Thoracic aorta (tissue), 2 donors: ENCODE data around the gene A3GALT2. TPM values are rescaled to one million over a fixed set of nuclear protein-coding genes. Genes with fewer than 3 reads are reported as not detected.

Source experiments
- ATAC-seq: fragments of 150-250 bp; one replicate; pipeline ENCODE4 v1.8.0; 2017; ENCODE audit warnings: low read depth; ENCODE audit not compliant: insufficient number of reproducible peaks, low FRiP score
- DNase-seq: peaks from one replicate; pipeline ENCODE4 v3.0.0-alpha.2; 2020; ENCODE audit warnings: low spot score
- H3K27ac ChIP-seq, 2 donors: fragments of 200-600 bp; sonication (generic); 1 replicate in 1 of 2; 2 replicates in 1 of 2; pipeline ENCODE4 v1.5.1; 2016; ENCODE audit warnings: mild to moderate bottlenecking in 2 of 2, moderate library complexity in 2 of 2
- H3K27me3 ChIP-seq: fragments of 200-600 bp; sonication (generic); replicated peaks from 2 replicates; pipeline ENCODE4 v1.6.0; 2016; ENCODE audit warnings: mild to moderate bottlenecking; ENCODE audit not compliant: insufficient read depth
- H3K36me3 ChIP-seq: fragments of 200-600 bp; sonication (generic); one replicate; pipeline ENCODE4 v1.5.1; 2016
- H3K4me1 ChIP-seq, 2 donors: fragments of 200-600 bp; sonication (generic); 1 replicate in 1 of 2; 2 replicates in 1 of 2; pipeline versions ENCODE4 v1.5.1 to v1.6.0; 2016; ENCODE audit warnings: low read depth in 2 of 2, mild to moderate bottlenecking in 1 of 2; ENCODE audit not compliant: control insufficient read depth in 1 of 2
- H3K4me3 ChIP-seq: fragments of 200-600 bp; sonication (generic); 2 replicates; pipeline ENCODE4 v1.5.1; 2016; ENCODE audit warnings: mild to moderate bottlenecking
- H3K9me3 ChIP-seq: fragments of 200-600 bp; sonication (generic); 2 replicates; pipeline ENCODE4 v1.5.1; 2016
- CTCF ChIP-seq: fragments of 200-600 bp; sonication (generic); IDR thresholded peaks from one replicate; pipeline ENCODE4 v1.5.1; 2019; ENCODE audit warnings: antibody characterized with exemption
- total RNA-seq, 2 donors: library from RNA; depleted of rRNA; stranded (reverse); fragments of >200 nt; gene quantifications; one replicate each; pipeline versions ENCODE4 v1.1.0 to v1.2.3, GENCODE V29; 2016

The A3GALT2 gene
- total RNA-seq, 2 donors from 2014 or later, result 0.54 to 0.71 TPM

- ATAC-seq (no peak), DNase-seq (no peak)
- H3K4me1 ChIP-seq, result peaks cover 17 to 75% of the 10 kb centered on the region in 2 donors
- no peaks in the 10 kb centered on the region for H3K27me3 ChIP-seq
- H3K27ac ChIP-seq, result peak overlapping the region in 1 of 2 donors; percentile 21
- no peak for TF ChIP-seq CTCF
- peaks cover 17% of the 10 kb centered on the region for H3K36me3 ChIP-seq
- H3K9me3 ChIP-seq, result no peaks in the 10 kb centered on the region
- H3K4me3 ChIP-seq, result no peak overlapping the region
Measured at GRCh38 chr1:33272509-33272908, 48.4 kb downstream of the A3GALT2 start.

GRCh38 chr1:33271666-33272505 lies 49.0 kb downstream of the A3GALT2 start:
- Histone ChIP-seq H3K4me1 (peaks cover 17 to 81% of the 10 kb centered on the region in 2 donors), H3K27ac (peak overlapping the region in 1 of 2 donors; percentile 34), H3K27me3 (no peaks in the 10 kb centered on the region), H3K9me3 (no peaks in the 10 kb centered on the region), H3K4me3 (no peak overlapping the region), H3K36me3 (peaks cover 11% of the 10 kb centered on the region)
- ATAC-seq (no peak), DNase-seq (no peak)
- TF ChIP-seq CTCF, result no peak

- peaks cover 17 to 90% of the 10 kb centered on the region in 2 donors for H3K4me1 ChIP-seq
- no peak overlapping the region for H3K4me3 ChIP-seq
- ATAC-seq (no peak), DNase-seq (no peak)
- TF ChIP-seq CTCF, result no peak
- H3K9me3 ChIP-seq, result no peaks in the 10 kb centered on the region
- H3K27ac ChIP-seq, result peak overlapping the region; percentile 29 to 51
- H3K27me3 ChIP-seq, result no peaks in the 10 kb centered on the region
- H3K36me3 ChIP-seq, result peaks cover 8% of the 10 kb centered on the region
Measured at GRCh38 chr1:33270808-33271465, 50.0 kb downstream of the A3GALT2 start.

GRCh38 chr1:33270379-33270778 lies 50.5 kb downstream of the A3GALT2 start:
- peaks cover 8% of the 10 kb centered on the region for H3K36me3 ChIP-seq
- DNase-seq (no peak), ATAC-seq (no peak)
- TF ChIP-seq CTCF, result no peak
- peak overlapping the region in 1 of 2 donors; percentile 51 for H3K27ac ChIP-seq
- H3K27me3 ChIP-seq, result no peaks in the 10 kb centered on the region
- H3K4me3 ChIP-seq, result no peak overlapping the region
- H3K4me1 ChIP-seq, result peaks cover 17 to 96% of the 10 kb centered on the region in 2 donors
- H3K9me3 ChIP-seq, result no peaks in the 10 kb centered on the region

GRCh38 chr1:33269621-33270020 lies 51.3 kb downstream of the A3GALT2 start:
- peaks cover 18 to 100% of the 10 kb centered on the region in 2 donors for H3K4me1 ChIP-seq
- peaks cover 8% of the 10 kb centered on the region for H3K36me3 ChIP-seq
- H3K27me3 ChIP-seq, result no peaks in the 10 kb centered on the region
- TF ChIP-seq CTCF, result no peak
- ATAC-seq, result no peak
- H3K9me3 ChIP-seq, result no peaks in the 10 kb centered on the region
- no peak for DNase-seq
- no peak overlapping the region for H3K4me3 ChIP-seq
- peak overlapping the region; percentile 32 to 46 for H3K27ac ChIP-seq
